ENCODE measurements around the gene EXOSC5.
"Not testable (repeated sequence)": the region's sequence is repeated elsewhere in the genome, so short reads cannot be mapped to it uniquely, and the experiment has no call there.

EXOSC5 gene

GRCh38 chr19:41366089-41366488, 31.1 kb downstream of the EXOSC5 start:
- no peak for DNase-seq (ENCODE audit: low spot score)

DNA sequence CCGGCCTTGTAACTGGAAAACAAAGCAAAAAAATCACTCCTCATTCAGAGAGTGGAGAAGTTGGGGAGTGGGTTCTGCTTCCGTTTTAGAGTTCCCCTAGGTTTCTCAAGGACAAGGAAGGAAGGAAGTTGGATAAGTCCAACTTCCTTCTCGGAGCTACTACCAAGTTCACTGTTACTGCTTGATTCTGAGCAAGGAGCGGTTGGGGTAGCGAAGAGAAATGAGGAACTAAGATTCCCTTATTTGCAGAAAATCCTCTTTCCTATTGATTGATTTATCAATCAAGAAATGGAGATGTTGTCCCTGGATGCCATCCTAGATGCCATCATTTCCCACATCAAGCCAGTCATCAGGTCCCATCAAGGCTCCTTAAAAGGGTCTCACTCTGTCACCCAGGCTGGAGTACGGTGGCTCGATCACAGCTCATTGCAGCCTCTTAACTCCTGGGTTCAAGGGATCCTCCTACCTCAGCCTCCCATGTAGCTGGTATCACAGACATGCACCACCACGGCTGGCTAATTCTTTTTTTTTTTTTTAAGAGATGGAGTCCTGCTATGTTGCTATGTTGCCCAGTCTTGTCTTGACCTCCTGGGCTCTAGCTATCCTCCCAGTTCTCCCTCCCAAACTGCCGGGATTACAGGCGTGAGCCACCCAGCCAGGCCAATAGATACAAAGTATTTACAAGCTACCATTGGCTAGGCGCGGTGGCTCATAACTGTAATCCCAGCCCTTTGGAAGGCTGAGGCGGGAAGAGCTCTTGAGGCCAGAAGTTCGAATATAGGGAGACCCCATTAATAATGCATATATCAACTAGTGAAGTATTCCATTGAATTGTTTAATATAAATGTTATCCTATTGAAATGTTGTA, 32.4 kb downstream of the EXOSC5 start:
- DNase-seq (ENCODE audit: low spot score) = no peak

DNA sequence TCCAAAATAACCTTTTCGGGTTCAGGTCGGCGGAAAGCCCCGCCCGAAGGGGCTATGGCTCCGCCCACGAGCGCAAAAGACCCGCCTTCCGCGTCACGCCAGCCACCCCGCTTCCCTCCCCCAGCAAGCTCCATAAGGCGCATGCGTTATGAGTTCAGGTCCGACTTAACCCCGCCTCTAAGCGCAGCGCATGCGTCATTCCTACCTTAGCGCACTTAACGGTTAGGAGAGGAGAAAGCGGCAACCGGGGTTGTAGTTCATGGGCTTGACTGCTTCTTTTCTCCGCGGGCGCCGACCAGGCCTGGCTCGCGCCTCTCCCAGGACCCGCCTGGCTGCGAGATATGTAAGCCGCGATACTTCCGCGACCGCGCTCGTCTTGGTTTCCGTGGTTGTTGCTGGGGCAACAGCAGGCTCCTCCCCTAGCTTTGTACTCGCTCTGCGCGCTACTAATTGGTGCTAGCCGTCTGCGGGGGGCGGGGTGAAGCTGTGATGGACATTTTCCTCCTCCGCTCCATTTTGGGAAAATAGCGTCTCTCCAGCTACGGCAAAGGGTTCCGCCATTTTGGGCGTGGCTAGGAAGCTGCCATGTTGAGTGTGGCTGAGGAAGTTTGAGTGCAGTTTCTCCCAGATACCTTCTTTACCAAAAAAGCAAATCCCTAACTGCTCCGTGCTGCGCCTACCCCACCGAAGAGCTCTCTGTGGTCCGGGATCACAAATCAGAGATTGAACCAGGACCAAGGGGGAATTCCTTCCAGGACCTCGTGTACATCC, 33.2 kb downstream of the EXOSC5 start, which contains the start of gene B9D2:
TSS of gene B9D2 (minus strand) at position 397 of the 771 bp plus-strand sequence. CDS start 630 bp downstream, outside the sequence.
- peak; percentile 94 for DNase-seq (ENCODE audit: low spot score)

- DNase-seq (ENCODE audit: low spot score) = no peak
These were observed 33.8 kb downstream of the EXOSC5 start for GRCh38 chr19:41363371-41363752.

GRCh38 chr19:41362143-41362847, 34.9 kb downstream of the EXOSC5 start:
- DNase-seq (ENCODE audit: low spot score) = no peak

GRCh38 chr19:41359741-41360140, 37.4 kb downstream of the EXOSC5 start:
- no peak for DNase-seq (ENCODE audit: low spot score)

- DNase-seq (ENCODE audit: low spot score) = no peak
These were observed 39.4 kb downstream of the EXOSC5 start for GRCh38 chr19:41357746-41358145.

DNA sequence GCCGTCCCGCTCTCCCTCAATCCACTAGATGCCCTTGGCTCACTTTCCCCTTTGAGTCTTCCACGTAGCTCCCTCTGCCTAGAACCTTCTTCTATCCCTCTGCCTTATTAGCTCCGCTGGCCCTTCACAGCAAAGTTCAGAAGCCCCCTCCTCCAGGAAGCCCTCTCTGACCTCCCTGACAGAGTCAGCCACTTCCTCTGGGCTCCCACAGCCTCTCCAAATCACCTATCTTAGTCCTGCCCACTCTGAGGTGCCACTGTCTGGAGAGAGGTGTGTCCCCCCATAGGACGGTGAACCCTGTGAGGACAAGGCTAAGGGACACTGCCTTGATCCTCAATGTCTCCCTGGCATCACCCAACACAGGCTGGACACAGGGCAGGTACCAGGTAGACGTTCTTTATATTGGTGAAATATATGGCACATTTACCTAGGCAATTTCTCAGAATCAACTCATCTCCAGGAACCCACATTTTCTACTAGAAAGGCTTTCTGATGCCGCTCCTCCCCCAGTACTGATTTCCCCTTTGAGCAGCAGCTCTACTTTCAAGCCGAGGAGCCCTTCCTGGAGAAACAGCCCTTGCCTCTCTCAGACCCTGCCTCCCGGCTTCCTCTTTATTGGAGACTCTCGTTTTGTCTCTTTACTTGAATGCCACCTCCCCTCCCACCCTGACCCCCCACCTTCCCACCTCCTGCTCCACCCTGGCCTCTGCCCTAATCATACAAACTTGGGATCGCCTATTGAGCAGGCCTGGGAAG, 40.0 kb downstream of the EXOSC5 start:
- no peak for DNase-seq (ENCODE audit: low spot score)

- no peak for DNase-seq (ENCODE audit: low spot score)
These were observed 41.4 kb downstream of the EXOSC5 start for GRCh38 chr19:41355802-41356201.

DNA sequence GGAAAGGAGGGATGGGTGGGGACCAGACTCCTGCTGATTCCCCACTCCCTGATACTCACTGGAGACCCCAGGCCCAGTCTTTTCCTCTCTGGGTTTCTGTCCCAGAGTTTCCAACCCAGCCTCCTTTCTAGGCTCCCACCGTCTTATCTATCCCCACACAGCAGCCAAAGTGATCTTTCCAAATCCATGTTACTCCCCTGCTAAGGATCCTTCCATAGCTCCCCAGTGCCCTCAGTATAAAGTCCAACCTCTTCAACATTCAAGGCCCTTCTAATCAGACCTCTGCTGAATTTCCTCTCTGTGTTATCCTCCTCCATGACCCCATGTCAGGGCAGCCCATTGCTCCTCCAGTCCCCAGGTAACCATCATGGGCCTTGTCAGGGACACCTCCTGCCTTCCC, 42.1 kb downstream of the EXOSC5 start:
- DNase-seq (ENCODE audit: low spot score) = no peak

- no peak for DNase-seq (ENCODE audit: low spot score)
These were observed 42.7 kb downstream of the EXOSC5 start for GRCh38 chr19:41354343-41354953.

GRCh38 chr19:41353466-41354342, 43.5 kb downstream of the EXOSC5 start, which contains the start of gene TGFB1:
TGFB1 (minus strand) TSS chr19:41353922; CDS start chr19:41353044, 878 bp downstream.
- peak; percentile 93 for DNase-seq (ENCODE audit: low spot score)

GRCh38 chr19:41352609-41353465, 44.3 kb downstream of the EXOSC5 start:
- peak; percentile 84 for DNase-seq (ENCODE audit: low spot score)

DNA sequence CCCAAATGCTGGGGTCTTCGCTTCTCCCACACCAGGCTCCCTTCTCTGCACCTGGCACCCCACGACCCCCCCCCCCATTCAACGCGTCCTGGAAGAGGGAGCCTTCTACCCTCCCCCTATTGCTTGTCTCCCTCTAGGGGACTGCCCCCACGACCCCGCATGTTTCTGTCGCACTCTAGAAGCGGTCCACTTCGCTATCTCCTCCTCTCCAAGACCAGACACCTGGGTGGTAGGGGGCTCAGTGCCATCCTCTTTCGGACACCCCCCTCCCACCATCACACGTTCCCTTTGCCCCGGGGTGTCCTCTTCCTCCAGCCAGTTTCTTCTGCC, 44.9 kb downstream of the EXOSC5 start:
- no peak for DNase-seq (ENCODE audit: low spot score)

DNA sequence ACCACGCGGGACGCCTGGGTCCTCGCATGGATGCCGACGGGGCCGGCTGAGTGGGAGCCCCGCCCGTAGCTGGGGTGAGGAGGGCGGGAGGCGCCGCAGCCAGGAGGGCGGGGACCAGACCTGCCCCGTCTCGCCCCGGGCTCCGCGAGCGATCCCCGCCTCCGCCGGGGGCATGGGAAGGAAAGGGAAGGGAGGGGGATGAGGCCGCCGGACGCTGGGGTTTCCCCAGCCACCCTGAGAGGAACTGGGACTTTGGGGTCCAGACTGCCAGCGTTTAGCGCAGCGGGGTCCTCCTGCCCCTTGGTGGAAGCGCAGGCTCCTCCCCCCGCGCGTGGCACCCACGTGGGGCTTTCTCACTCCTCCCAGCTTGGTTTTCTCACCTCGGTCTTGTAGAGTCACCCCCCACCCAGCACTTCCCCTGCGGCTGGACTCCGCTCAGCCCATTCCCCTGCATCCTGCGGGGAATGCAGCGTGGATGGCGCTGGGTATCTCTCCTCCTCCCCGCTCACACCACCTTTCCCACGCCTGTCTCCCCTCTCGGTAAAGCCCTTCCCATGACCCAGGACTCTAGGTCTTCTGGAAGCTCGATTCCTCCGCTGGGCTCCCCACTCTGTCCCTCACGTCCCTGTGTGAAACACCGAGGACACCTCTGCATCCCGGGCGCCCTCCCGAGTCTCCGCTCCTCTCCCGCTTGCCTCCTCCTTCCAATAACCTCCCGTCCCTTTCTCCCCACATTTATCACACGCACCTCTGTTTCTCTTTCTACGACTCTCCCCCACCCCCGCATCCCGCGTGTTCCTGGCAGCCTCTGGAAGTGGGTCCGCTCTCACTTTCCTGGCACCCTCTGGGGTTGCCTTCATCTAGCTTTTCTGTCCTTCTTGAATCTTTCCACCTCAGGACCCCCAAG, 45.6 kb downstream of the EXOSC5 start:
- peak; percentile 86 for DNase-seq (ENCODE audit: low spot score)

DNA sequence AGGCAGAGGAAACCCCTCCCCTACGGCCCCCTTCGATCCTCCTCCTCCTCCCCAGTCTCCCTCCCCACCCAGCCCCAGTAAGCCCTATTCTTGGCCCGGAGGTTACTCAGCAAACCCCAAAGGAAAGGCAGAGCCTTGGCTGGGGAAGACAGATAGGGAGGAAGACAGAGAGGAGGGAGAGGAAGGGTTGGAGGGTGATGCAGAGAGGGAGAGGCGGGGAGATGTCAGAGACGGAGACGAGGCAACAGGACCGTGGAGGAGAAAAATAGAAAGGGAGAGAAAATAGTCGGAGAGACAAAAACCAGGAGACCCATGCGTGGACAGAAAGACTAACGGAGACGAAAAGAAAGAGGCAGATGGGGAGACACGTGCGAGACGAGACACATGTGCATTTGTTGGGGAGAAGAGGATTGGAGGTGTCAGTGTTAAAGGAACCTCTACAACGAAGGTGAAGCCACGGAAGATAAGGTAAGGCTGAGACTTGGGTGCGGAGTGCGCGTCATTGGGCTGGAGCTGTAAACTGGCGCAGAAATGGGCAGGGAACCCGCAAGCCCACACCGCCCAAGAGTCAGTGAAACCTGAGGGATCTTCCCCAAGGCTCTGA, 46.3 kb downstream of the EXOSC5 start:
- DNase-seq (ENCODE audit: low spot score) = peak; percentile 18

- not testable (repeated sequence) for DNase-seq (ENCODE audit: low spot score)
These were observed 50.2 kb downstream of the EXOSC5 start for GRCh38 chr19:41346916-41347315.

DNA sequence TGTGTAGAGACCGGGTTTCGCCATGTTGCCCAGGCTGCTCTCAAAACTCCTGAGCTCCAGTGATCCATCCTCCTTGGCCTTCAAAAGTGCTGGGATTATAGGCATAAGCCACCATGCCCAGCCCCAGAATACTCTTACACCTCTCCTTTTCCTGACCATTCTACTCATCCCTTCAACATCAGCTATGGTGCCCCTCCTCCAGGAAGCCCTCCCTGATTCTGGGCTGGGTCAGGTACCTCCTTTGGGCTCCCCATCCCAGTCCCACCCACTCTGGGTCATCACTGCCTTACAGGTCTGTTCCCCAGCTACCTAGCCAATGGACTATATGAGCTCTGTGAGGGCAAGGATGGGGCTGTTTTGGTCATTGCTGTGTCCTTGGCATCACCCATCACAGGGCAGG, 53.0 kb downstream of the EXOSC5 start:
- no peak for DNase-seq (ENCODE audit: low spot score)
